NCI-H82 treated with DMSO at 0.1 percent for 48 hours (cell line): ENCODE data around the gene PTS.

Experiments used
- DNase-seq: peaks from one replicate; lab custom pipeline; 2025; ENCODE audit not compliant: unreplicated experiment; lab: John Stamatoyannopoulos, UW

The PTS gene

GRCh38 chr11:112260490-112260889, 34.3 kb downstream of the PTS start, which contains the start of gene PLET1:
Gene PLET1 (minus strand): TSS chr11:112260860. CDS start chr11:112260589, 271 bp downstream.
- DNase-seq = no peak

- no peak for DNase-seq
Measured at GRCh38 chr11:112265659-112266409, 39.6 kb downstream of the PTS start.

GRCh38 chr11:112266410-112266778, 40.2 kb downstream of the PTS start:
- DNase-seq = no peak

GRCh38 chr11:112267188-112267591, 41.0 kb downstream of the PTS start:
- no peak for DNase-seq

GRCh38 chr11:112268406-112268805, 42.2 kb downstream of the PTS start:
- DNase-seq = no peak

- no peak for DNase-seq
Measured at GRCh38 chr11:112269139-112269538, 42.9 kb downstream of the PTS start.

- DNase-seq = no peak
Measured at GRCh38 chr11:112270551-112271180, 44.4 kb downstream of the PTS start.

- DNase-seq = no peak
Measured at GRCh38 chr11:112271242-112271641, 45.0 kb downstream of the PTS start.

- no peak for DNase-seq
Measured at GRCh38 chr11:112273066-112273465, 46.8 kb downstream of the PTS start.

GRCh38 chr11:112274007-112274783, 48.0 kb downstream of the PTS start:
- DNase-seq = no peak

- DNase-seq = no peak
Measured at GRCh38 chr11:112277029-112277428, 50.8 kb downstream of the PTS start.

GRCh38 chr11:112277941-112278340, 51.7 kb downstream of the PTS start:
- DNase-seq = no peak

GRCh38 chr11:112278803-112279202, 52.6 kb downstream of the PTS start:
- DNase-seq = no peak

GRCh38 chr11:112279901-112280267, 53.7 kb downstream of the PTS start:
- peak; percentile 11 for DNase-seq

- peak; percentile 69 for DNase-seq
Measured at GRCh38 chr11:112280268-112281126, 54.3 kb downstream of the PTS start.

GRCh38 chr11:112281726-112282125, 55.5 kb downstream of the PTS start:
- no peak for DNase-seq
